ENCODE results near the gene MED22.
"Not testable (repeated sequence)": the region's sequence is repeated elsewhere in the genome, so short reads cannot be mapped to it uniquely, and the experiment has no call there.

MED22 gene

DNA sequence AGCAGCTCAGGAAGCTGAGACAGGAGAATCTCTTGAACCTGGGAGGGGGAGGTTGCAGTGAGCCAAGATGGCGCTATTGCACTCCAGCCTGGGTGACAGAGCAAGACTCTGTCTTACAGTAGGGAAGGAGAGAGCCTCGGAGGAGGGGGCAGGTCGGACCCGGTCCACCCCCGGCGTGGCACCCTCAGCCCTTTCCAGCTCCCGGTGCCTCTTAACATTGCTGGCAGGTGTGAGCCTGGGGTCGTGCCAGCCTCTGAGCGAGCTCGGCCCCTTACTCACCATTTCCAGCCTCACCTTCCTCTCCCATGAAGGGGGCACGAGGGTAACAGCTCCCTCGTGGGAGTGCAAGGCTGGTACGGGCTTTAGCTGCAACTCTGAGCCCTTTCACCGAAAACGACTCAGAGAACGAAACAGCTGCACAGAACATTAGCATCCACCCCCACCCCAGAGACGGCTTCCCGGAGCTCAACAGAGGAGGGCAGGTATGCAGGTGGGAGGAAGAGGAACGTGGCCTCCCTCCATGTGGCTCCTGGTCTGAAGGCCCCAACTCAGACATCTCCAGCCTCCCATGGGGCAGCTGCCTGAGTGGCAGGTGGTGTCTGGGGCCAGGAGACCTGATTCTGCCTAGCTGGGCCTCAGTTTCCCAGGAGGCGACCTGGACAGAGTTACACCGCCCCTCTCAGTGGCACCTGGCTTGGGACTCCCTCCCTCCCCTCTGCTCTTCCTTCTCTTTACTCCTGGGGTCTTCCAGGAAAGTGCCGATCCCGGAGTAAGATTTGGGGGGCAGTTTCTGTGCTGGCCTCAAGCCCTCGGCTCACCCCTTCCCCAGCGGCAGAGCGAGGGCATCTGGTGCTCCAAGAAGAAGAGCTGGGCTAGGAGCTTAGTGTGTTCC lies 44.4 kb downstream of the MED22 start:
- no peak for DNase-seq

DNA sequence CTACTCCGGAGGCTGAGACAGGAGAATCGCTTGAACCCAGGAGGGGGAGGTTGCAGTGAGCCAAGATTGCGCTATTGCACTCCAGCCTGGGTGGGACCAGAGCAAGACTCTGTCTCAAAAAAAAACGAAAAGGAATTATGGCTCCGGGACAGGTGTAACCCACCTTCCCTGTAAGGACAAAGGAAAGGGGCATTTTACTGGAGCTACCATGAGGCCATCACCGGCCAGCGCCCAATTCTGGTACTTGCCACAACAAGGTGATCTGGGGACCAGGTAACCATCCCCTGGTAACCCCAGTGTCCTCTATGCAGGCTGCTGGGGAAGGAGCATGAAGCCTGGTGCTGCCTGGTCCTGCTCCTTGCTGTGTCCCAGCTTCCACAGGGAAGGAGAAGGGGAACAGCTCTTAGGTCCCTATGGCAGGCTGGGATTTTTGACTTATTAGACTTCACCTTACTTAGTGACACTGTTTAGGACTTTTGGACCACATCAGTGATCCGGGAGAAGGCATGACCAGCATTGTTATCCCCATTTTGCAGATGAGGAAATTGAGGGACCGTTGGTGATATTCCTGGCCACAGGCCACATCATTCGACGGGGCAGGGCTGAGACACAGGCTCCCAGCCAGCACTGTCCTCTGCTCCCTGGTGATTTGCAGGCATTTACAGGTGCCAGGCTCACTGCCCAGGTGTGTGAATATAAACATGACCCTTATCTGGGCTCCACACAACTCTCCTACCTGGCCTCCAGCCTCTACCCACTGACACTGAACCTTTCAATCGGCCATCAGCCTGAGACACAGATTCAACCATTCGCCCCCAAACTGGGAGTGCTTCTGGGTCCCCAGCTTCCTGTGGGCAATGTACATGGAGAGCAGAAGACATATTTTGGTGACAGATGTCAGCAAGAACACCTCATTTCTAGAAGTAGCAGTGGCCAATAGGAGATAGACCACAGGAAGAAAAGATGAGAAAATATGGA lies 46.4 kb downstream of the MED22 start:
- no peak for DNase-seq

DNA sequence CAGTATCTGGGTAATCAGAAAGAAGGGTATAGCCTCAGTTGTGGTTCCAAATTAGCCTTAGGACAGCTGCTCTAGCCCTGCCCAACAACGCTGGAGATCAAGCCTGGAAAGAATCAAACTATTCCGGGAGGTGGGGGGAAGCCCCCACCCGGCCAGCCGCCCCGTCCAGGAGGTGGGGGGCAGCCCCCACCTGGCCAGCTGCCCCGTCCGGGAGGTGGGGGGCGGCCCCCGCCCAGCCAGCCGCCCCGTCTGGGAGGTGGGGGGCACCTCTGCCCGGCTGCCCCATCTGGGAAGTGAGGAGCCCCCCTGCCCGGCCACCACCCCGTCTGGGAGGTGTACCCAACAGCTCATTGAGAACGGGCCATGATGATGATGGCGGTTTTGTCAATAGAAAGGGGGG lies 47.9 kb downstream of the MED22 start:
- DNase-seq: not testable (repeated sequence)

DNA sequence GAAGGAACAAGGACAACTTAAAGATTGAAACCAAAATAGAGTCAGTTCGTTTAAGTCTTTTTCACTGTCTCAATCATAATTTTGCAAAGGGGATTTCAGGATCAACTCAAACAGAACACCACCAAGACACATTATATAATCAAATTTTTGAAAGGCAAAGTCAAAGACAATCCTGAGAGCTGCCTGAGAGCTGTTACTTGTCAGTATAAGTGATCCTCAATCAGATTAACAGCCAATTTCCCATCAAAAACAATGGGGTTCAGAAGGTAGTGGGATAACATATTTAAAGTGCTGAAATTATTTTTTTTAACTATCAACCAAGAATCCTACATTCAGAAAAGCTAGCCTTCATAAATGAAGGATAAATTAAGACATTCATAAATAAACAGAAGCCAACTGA lies 53.7 kb downstream of the MED22 start:
- no peak for DNase-seq

DNA sequence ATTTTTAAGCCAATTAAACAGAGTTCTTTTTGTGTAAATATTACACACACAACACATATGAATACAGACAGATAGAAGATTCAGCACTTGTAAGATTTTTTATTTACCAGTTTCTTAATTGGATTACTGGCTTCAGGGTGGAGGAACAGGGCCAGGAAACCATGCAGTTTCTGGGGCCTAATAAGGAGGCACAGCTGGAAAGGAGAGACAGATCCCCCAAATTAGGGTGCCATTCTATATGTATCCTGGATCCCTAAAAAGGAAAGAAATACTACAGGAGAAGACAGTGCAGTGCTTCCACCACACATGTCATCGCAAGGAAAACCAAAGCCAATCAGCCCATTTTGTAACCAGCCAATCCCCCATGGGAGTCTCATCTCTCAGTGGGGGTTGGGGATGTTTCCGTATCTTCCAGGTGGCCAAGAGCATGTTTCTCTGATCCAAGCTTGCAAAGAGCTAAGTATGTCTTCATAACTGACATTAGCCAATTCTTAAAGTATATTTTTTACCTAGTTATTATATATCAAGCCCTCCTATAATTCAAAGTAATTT lies 57.1 kb downstream of the MED22 start:
- DNase-seq: no peak

All from NCI-H748 treated with DMSO at 0.1 percent for 48 hours (cell line).